Measurements from ENCODE around the gene CLK4.

Gene CLK4

GRCh38 chr5:178555771-178556211 is 71.1 kb downstream of the CLK4 start:
- Histone ChIP-seq H3K4me2 (no peak overlapping the region), H3K27me3 (no peaks in the 10 kb centered on the region), H3K4me3 (no peak overlapping the region), H3K9me3 (replicated peaks in 1 of 11) (no peaks in the 10 kb centered on the region), H3K4me1 (peaks cover 0 to 30% (median 15%) of the 10 kb centered on the region in 10 experiments; a peak in 15 of 20 replicates), H3K9ac (no peak overlapping the region), H4K20me1 (no peaks in the 10 kb centered on the region), H3K27ac (no peak overlapping the region), H3K36me3 (no peaks in the 10 kb centered on the region)
- no peak for TF ChIP-seq Cebpa-rat (IDR thresholded peaks at IDR 0.05)

- Histone ChIP-seq H3K4me1 (peaks cover 0 to 35% (median 15%) of the 10 kb centered on the region in 10 experiments; a peak in 15 of 20 replicates), H3K9ac (no peak overlapping the region), H3K36me3 (no peaks in the 10 kb centered on the region), H3K27ac (no peak overlapping the region), H4K20me1 (no peaks in the 10 kb centered on the region), H3K27me3 (no peaks in the 10 kb centered on the region), H3K9me3 (replicated peaks in 1 of 11) (no peaks in the 10 kb centered on the region), H3K4me2 (no peak overlapping the region), H3K4me3 (no peak overlapping the region)
- TF ChIP-seq Cebpa-rat (IDR thresholded peaks at IDR 0.05), result no peak
Measured at GRCh38 chr5:178555005-178555404, 71.8 kb downstream of the CLK4 start.

- TF ChIP-seq Cebpa-rat (IDR thresholded peaks at IDR 0.05), result no peak
- no peak overlapping the region for H3K4me3 ChIP-seq
- no peaks in the 10 kb centered on the region for H3K27me3 ChIP-seq
- H3K36me3 ChIP-seq, result no peaks in the 10 kb centered on the region
- no peaks in the 10 kb centered on the region for H4K20me1 ChIP-seq
- no peak overlapping the region for H3K27ac ChIP-seq
- no peak overlapping the region for H3K9ac ChIP-seq
- H3K9me3 ChIP-seq (replicated peaks in 1 of 11), result no peaks in the 10 kb centered on the region
- H3K4me2 ChIP-seq, result no peak overlapping the region
- peaks cover 0 to 35% (median 15%) of the 10 kb centered on the region in 10 experiments; a peak in 15 of 20 replicates for H3K4me1 ChIP-seq
Measured at GRCh38 chr5:178554311-178554710, 72.5 kb downstream of the CLK4 start.

- no peak for TF ChIP-seq Cebpa-rat (IDR thresholded peaks at IDR 0.05)
- Histone ChIP-seq H3K27ac (no peak overlapping the region), H3K9ac (no peak overlapping the region), H4K20me1 (no peaks in the 10 kb centered on the region), H3K9me3 (replicated peaks in 1 of 11) (no peaks in the 10 kb centered on the region), H3K4me1 (peaks cover 0 to 42% (median 18%) of the 10 kb centered on the region in 10 experiments; a peak in 15 of 20 replicates), H3K27me3 (no peaks in the 10 kb centered on the region), H3K36me3 (no peaks in the 10 kb centered on the region), H3K4me3 (no peak overlapping the region), H3K4me2 (peak overlapping the region in 5 of 11 experiments; percentile 3 to 32 (median 26); a peak in 4 of 22 replicates)
Measured at GRCh38 chr5:178553517-178553916, 73.3 kb downstream of the CLK4 start.

All from BLaER1 treated with 17β-estradiol and CSF1 and Interleukin-3, amounts not matched to agents 10 nM and 100 nM (cell line).